Right lung (tissue), 10 donors: ENCODE measurements around the gene TDP2. TPM values are rescaled to one million over a fixed set of nuclear protein-coding genes. Genes with fewer than 3 reads are reported as not detected.
"Not testable (repeated sequence)": the region's sequence is repeated elsewhere in the genome, so short reads cannot be mapped to it uniquely, and the experiment has no call there.

Experiments
- DNase-seq, 2 donors: peaks; one replicate each; pipeline ENCODE4 v3.0.0-alpha.2; 2013
- long read RNA-seq, 8 donors: transcript quantifications; one replicate each; lab custom pipeline, GENCODE V29; 2026
- polyA plus RNA-seq, 5 donors: library from polyadenylated mRNA; unstranded; fragments of 120-200 nt; gene quantifications; one replicate each; pipeline versions ENCODE4 v1.2.1 to v1.2.3, GENCODE V29; 2013; ENCODE audit warnings: inconsistent platforms in 1 of 5, low replicate concordance in 1 of 5; ENCODE audit not compliant: insufficient read length in 5 of 5, insufficient read depth in 1 of 5

TDP2 gene, protein sequence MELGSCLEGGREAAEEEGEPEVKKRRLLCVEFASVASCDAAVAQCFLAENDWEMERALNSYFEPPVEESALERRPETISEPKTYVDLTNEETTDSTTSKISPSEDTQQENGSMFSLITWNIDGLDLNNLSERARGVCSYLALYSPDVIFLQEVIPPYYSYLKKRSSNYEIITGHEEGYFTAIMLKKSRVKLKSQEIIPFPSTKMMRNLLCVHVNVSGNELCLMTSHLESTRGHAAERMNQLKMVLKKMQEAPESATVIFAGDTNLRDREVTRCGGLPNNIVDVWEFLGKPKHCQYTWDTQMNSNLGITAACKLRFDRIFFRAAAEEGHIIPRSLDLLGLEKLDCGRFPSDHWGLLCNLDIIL
- polyA plus RNA-seq, result 10 to 100 TPM; 39.7 to 63.3 (median 52.3) TPM
- long read RNA-seq, donor 1, transcript TDP2-202 (7 exons, 2,071 nt), result major isoform, 8 of 221 reads
- long read RNA-seq, donor 1, partial matches to known transcripts, result 83 of 221 reads
- long read RNA-seq, donor 1, other reads (novel, unspliced or antisense), result 130 of 221 reads
- long read RNA-seq, donor 2, transcript TDP2-202 (7 exons, 2,071 nt), result major isoform, 7 of 11 reads
- long read RNA-seq, donor 2, partial matches to known transcripts, result 0 of 11 reads
- long read RNA-seq, donor 2, other reads (novel, unspliced or antisense), result 0 of 11 reads
- long read RNA-seq, donor 3, transcript TDP2-202 (7 exons, 2,071 nt), result major isoform, 10 of 29 reads
- long read RNA-seq, donor 3, partial matches to known transcripts, result 18 of 29 reads
- long read RNA-seq, donor 3, other reads (novel, unspliced or antisense), result 0 of 29 reads
- long read RNA-seq, donor 4, transcript TDP2-202 (7 exons, 2,071 nt), result major isoform, 5 of 8 reads
- long read RNA-seq, donor 4, partial matches to known transcripts, result 0 of 8 reads
- long read RNA-seq, donor 4, other reads (novel, unspliced or antisense), result 0 of 8 reads
- long read RNA-seq, donor 5, transcript TDP2-202 (7 exons, 2,071 nt), result major isoform, 8 of 25 reads
- long read RNA-seq, donor 5, partial matches to known transcripts, result 14 of 25 reads
- long read RNA-seq, donor 5, other reads (novel, unspliced or antisense), result 0 of 25 reads
- long read RNA-seq, donor 6, transcript TDP2-202 (7 exons, 2,071 nt), result major isoform, 12 of 16 reads
- long read RNA-seq, donor 6, partial matches to known transcripts, result 0 of 16 reads
- long read RNA-seq, donor 6, other reads (novel, unspliced or antisense), result 0 of 16 reads
- long read RNA-seq, donor 7, transcript TDP2-202 (7 exons, 2,071 nt), result major isoform, 7 of 10 reads
- long read RNA-seq, donor 7, partial matches to known transcripts, result 0 of 10 reads
- long read RNA-seq, donor 7, other reads (novel, unspliced or antisense), result 0 of 10 reads
- long read RNA-seq, donor 8, partial matches to known transcripts, result 0 of 4 reads
- long read RNA-seq, donor 8, other reads (novel, unspliced or antisense), result 0 of 4 reads

DNA sequence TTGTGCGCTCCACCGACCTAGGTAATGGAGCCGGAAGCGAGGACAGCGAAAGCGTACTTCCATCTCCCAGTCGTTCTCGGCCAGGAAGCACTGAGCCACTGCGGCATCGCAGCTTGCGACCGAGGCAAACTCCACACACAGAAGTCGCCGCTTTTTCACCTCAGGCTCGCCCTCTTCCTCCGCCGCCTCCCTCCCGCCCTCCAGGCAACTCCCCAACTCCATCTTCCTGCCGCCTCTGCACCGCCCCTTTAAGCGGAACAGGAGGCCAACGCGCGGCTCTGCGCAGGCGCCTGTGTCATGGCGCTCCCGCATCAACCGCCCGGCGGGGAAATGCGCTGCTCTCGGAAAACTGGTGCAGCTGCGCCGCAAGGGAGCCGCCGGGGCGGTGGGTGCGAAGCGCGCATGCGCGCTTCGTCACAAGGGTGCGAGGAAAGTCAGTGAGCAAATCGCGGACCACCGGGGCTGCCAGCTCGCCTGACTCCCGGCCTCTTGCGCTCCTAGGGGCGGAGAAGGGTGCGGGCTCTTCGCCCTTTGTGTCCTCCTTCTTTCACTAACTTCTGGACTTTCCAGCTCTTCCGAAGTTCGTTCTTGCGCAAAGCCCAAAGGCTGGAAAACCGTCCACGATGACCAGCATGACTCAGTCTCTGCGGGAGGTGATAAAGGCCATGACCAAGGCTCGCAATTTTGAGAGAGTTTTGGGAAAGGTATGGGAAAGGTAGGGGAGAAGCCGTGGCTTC, at the start of gene TDP2, which contains the start of gene ACOT13:
TSS of gene TDP2 (minus strand) at position 259 of the 737 bp plus-strand sequence. CDS start at position 222, 37 bp downstream.
TSS of gene ACOT13 (plus strand) at position 437 of the 737 bp plus-strand sequence. CDS start at position 624, 187 bp downstream.
- peak; percentile 99 for DNase-seq

DNA sequence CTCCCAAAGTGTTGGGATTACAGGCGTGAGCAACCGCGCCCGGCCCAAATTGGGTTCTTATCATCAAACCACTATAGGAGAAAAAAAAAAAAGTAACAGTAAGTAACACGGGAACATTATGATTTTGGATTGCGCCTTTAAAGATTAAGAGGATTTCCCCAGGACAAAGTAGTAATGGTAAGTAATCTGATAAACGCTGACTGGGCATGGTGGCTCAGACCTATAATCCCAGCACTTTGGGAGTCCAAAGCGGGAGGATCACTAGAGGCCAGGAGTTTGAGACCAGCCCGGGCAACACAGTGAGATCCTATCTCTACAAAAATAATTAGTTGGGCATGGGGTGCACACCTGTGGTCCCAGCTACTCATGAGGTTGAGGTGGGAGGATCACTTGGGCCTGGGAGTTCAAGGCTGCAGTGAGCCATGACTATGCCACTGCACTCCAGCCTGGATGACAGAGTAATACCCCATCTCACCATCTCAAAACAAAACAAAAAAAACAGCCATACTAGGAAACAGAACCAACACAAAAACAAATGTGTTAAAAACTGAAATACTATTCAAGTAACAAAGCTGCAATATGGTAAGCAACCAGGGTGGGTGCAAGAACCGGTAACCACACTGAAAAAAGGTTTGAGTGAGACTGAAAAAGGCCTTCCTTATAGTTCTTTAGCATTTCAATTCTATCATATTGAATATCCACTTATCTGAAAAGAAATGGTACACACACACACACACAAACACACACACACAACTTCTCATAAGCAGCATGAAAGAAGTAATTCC, 44.0 kb upstream of the TDP2 start:
- no peak for DNase-seq

DNA sequence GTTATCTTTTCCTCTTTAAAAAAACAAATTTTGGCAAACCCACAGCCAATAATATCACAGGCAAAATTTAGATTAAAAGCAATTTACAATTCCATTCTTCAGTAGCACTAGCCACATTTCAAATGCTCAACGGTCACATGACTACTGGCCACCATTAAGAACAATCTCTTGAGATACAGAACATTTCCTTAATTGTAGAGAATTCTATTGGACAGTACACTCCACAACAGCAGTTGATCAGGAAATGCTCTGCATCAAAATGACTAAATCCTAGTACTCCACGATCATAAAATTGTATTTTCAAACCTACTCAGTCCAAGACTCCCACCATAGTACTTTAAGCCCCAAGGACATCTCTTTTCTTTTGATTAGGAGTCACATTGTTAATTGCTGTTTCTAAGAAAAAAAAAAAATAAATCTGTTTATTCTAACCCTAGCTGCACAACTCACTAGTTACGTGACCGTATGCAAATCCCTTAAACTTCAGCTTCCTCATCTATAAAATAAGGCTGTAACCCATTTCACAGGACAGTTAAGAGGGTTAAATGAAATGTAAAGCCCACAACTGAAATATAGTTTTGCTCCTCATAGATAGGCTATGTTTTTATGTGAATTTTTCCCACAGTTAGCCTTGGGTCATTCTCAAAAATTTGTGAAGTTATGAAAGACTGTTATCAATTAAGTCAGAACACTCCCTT, 42.5 kb upstream of the TDP2 start:
- no peak for DNase-seq

DNA sequence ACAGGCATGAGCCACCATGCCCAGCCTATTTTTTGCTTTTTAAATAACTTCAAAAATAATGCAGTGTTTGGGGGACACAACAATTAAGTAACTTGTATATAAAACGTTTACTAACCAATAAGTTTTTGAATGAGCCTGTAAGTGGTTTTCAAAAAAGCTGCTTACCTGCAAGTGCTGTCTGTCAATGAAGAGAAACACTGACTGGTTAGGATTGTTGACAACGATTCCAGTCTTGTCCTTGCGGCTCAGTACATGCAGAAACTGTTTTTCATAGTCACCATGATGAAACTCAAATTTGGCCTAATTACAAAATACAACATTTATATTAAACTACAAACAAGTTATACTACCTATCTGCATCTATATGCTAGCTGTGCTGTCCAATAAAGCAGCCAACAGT, 41.9 kb upstream of the TDP2 start:
- no peak for DNase-seq

DNA sequence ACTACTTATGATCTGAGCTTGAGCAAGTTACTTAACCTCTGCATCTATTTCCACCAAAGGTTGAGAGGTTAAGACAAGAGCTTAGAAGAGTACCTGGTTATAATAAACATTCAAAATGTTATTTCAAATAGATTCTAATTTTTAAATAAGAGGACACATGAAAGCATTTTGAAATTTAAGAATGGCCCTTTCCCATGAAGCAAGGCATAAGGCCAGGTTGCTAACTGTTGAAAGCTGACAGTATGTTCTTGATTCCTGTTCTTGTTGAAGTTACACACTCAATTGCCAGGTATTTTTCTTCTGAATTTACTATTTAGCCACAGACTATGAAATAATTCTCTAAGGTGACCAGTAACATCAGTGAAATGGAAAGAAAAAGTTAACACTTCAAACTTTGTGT, 37.8 kb upstream of the TDP2 start:
- no peak for DNase-seq

DNA sequence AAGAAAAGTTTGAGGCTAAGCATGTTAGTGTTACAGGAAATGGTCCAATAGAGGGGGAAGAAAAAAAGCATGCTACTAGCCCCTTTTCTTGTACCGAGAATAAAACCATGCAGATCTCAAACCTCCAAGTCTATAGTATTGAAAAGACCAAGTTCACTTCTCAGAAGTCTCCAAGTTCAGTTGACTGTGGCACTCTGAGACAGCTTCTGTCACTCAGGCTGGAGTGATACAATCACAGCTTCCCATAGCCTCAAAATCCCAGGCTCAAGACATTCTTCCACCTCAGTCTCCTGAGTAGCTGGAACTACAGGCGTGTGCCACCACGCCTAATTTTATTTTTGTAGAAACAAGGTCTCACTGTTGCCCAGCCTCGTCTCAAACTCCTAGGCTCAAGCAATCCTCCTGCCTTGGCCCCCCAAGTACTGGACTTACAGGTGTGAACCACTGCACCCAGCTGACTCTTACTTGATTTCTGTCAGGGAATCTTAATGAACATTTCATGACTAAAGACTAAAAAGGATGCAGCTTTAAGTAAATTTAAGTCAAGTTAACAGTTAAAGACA, 36.1 kb upstream of the TDP2 start:
- DNase-seq, result no peak

DNA sequence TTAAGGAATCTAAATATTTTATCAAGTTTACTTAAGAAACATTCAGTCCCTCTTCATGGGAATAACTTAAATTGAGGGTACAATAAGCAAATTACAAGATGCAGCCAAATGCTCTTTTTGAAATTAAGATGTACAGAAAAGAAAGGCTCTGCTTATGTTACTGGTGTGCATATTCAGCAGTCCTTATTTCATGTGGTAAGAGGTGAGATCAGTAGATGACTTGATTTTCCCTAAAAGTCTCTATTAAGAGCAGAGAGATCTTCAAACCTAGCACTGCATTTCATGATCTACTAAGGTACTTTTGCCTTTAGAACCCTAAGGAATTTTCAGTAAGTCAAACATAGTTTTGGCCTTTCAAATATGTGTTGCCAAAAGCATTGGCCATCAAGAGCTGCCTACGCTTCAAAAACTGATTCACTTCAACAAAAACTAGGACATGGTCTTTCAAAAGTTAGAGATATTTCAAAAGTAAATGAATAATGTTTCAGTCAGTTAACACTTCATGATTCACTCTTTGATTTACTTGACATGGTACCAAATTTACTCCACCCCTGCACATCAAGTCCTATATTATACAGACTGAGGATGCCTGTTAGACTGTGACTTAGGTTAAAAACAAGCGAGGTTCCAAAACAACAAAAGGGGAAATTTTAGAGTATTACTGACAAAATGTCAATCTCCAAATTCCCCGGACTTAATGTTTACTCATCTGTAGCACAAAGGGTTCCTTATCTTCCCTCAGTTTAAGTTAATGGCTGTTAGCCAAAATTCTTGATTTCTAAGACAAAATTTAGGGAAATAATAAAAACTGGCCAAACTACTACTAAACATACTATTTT, 33.0 kb upstream of the TDP2 start:
- DNase-seq, result no peak

DNA sequence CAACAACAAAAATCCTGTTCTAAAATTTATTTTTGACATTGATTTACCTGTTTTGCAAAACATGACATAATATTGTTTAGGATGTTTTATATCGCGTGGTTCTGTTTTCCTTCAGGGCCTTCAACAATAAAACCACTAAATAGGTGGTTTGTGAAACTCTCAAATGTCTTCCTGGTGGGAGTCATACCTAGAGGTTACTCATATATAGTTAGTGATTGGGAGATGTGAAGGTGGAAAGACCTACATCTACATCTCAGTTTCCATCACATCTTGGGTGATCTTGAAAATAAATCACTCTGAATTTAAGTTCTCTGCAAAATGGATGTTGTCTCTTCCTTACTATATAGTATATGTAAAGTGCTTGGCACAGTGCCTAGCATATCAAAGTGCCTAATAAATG, 29.4 kb upstream of the TDP2 start:
- DNase-seq, result no peak

DNA sequence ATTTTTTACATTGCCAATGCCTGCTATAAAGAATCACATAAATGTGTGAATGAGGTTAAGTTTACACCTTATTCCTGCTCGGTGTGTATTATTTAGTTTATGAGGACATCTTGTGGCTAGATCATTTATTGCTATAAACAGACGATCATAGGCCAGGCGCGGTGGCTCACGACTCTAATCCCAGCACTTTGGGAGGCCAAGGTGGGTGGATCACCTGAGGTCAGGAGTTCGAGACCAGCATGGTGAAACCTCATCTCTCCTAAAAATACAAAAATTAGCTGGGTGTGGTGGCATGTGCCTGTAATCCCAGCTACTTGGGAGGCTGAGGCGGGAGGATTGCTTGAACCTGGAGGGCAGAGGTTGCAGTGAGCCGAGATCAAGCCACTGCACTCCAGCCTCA, 28.9 kb upstream of the TDP2 start:
- DNase-seq, result not testable (repeated sequence)

DNA sequence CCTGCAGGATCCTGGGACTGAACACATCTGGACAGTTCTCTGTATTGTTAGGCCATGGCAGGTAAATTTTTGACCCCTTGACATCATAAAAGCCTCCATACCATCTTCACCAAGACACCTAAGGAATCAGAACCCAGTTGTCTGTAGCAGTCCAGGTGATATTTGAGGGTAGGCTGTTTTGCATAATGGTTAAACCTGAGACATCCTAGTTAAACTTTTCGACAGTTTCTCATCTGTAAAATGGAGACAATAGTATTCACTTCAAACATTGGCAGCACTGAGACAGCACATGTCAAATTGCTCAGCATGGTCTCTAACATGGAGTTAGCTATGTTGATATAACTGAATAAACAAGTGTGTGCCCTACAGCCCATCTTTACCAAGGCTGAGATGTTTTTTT, 27.5 kb upstream of the TDP2 start:
- DNase-seq, result no peak

DNA sequence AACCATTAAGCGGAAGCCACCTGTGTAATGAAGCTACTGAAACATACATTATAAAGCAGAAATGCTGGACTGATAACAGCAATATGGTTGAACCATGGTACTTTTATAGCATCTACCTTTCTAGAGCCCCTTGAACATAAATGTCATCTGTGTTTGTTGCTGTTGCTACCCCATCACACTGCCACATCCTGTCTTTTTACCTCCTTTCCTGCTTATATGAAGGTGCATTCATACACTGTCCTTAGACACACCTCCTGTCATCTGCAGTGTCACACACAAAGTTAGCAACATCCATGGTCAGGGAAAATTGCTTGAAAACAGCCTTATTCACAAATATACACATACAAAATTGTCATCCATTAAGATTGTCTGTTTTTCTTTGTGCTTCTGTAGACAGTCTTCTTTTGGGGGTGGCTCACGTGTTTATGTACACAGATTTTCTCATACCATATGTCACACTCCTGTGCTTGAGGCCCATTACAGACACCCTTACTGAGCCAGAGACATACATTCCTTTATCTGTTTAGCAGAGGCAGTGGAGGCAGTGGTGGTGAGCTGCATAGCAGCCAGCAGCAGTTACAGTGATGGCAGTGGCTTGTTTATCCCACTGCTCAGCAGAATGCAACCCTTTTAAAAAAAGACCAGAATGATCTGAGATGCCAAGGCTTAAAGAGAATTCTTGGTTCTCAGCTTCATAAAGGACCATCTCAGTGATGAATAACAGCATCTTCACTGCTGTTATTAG, 26.3 kb upstream of the TDP2 start:
- no peak for DNase-seq

DNA sequence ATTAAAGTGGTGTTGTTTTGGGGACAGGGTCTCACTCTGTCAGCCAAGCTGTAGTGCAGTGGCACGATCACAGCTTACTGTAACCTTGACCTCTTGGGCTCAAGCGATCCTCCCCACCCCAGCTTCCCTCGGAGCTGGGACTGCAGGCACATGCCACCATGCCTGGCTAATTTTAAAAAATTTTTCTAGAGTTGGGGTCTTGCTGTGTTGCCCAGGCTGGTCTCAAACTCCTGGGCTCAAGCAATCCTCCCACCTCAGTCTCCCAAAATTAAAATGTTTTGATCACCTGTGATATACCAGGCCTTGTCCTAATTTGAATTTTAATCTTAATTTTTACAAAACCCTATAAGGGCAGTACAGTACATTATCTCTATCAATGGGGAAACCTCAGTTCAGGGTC, 25.7 kb upstream of the TDP2 start:
- DNase-seq, result no peak

DNA sequence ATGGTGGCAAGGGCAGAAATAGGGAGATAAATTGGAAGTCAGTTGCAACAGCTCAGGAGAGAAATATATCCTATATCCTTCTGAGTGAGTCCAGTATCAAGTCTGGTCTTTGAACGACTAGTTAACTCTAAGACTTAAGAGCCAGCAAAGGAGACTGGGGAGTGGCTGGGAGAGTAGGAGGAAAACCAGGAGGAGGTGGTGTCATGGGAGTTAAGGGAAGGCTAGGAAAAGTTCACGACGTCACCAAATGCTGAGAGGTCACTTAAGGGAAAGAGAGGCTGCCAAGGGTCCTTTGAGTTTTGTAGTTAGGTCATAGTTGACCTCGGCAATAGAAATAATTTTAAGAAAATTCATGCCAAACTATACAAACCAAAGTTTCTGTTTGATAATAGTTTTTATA, 25.3 kb upstream of the TDP2 start:
- DNase-seq, result no peak

DNA sequence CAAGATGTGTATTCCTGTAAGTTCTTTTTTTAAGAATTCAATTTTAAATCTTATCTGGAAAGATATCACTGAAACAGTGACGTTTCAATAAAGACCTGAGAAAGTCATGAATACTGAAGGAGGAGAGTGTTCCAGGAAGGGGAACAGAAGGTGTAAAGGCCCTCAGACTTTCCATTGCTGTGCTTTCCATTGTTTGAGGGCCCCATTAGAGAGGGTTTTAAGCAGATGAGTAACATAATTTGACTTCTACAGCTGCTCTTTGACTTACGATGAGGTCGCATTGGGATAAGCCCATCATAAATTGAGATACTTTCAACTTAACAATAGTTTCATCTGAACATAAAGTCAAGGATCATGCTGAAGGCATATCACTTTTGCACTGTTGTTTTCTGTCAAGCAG, 24.9 kb upstream of the TDP2 start:
- no peak for DNase-seq

DNA sequence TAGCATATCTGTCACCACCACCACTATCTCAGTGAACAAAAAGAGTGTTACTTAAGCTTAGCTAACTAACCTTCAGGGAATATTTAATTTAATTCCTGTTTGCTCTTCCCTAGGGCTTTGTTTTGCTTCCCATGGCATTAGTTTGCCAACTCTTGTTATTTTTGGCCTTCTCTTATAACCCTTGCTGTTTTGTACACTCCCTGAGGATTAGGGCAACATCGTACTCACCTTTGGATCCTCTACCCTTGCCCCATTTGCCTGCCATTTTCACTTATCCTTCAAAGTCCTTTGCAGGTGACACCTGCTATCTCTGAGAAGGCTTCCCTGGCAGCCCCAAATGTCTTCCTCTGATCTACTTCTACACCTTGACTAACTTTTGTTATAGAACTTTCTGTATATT, 23.9 kb upstream of the TDP2 start:
- no peak for DNase-seq

DNA sequence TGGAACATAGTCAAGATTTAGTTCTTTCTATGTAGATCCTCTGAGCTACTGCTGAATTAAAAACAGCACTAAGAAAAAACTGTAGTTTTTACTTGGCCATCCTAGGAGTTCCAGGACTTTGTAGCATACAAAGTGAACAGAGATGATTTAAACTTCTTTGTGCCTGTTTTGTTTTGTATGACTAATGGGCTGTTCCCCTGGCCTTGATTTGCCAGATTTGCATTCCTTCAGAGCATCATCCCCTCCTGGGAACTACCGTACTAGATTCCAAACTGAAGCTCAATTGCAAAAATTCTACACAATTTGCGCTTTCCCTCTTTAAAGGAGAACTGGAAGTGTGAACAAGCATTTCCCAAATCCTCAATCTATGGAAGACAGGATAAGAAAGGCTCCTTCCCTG, 23.3 kb upstream of the TDP2 start:
- no peak for DNase-seq

DNA sequence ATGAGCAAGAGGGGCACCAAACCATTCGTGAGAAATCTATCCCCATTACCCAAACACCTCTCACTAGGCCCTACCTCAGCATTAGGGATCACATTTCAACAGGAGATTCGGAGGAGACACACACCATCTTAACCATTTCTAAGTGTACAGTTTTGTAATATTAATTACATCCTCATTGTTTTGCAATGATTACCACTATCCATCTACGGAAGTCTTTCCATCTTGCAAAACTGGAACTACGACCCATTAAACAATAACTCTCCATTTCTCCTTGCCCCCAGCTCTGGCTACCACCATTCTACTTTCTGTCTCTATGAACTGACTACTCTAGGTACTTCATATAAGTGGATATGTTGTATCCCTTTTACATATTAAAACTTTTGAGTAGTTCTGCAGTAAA, 20.2 kb upstream of the TDP2 start:
- DNase-seq, result no peak
